Parathyroid adenoma (tissue), 2 donors: ENCODE data around the gene AKR1C4.
"Not testable (repeated sequence)": the region's sequence is repeated elsewhere in the genome, so short reads cannot be mapped to it uniquely, and the experiment has no call there.

Experiments
- H2AFZ ChIP-seq: fragments of 300-600 bp; sonication (generic); one replicate; pipeline ENCODE4 v1.7.0; 2017; ENCODE audit warnings: antibody characterized with exemption, mild to moderate bottlenecking
- H3K27ac ChIP-seq: fragments of 300-600 bp; sonication (generic); one replicate; pipeline ENCODE4 v1.7.0; 2017
- H3K27me3 ChIP-seq: fragments of 300-600 bp; sonication (generic); one replicate; pipeline ENCODE4 v1.7.0; 2017; ENCODE audit warnings: low read length; ENCODE audit not compliant: control insufficient read depth, insufficient read depth
- H3K36me3 ChIP-seq: fragments of 300-600 bp; sonication (generic); one replicate; pipeline ENCODE4 v1.7.0; 2017; ENCODE audit warnings: low read length; ENCODE audit not compliant: control insufficient read depth, insufficient read depth
- H3K4me1 ChIP-seq: fragments of 300-600 bp; sonication (generic); one replicate; pipeline ENCODE4 v1.7.0; 2017; ENCODE audit warnings: control low read depth
- H3K4me2 ChIP-seq: fragments of 300-600 bp; sonication (generic); one replicate; pipeline ENCODE4 v1.7.0; 2017; ENCODE audit warnings: low read length
- H3K4me3 ChIP-seq: fragments of 300-600 bp; sonication (generic); one replicate; pipeline ENCODE4 v1.7.0; 2017; ENCODE audit warnings: low read depth, low read length
- H3K79me2 ChIP-seq: fragments of 300-600 bp; sonication (generic); one replicate; pipeline ENCODE4 v1.7.0; 2017; ENCODE audit warnings: control low read depth
- H3K9ac ChIP-seq: fragments of 300-600 bp; sonication (generic); one replicate; pipeline ENCODE4 v1.7.0; 2017; ENCODE audit warnings: mild to moderate bottlenecking
- H3K9me3 ChIP-seq: fragments of 300-600 bp; sonication (generic); one replicate; pipeline ENCODE4 v1.7.0; 2017; ENCODE audit warnings: low read length; ENCODE audit not compliant: control insufficient read depth
- TF ChIP-seq, protein P1 (sequence below): fragments of 300-600 bp; sonication (generic); IDR thresholded peaks from one replicate; pipeline ENCODE4 v1.7.0; 2017; ENCODE audit warnings: antibody characterized with exemption, mild to moderate bottlenecking
- donor health status: primary hyperparathyroidism.

The AKR1C4 gene

DNA sequence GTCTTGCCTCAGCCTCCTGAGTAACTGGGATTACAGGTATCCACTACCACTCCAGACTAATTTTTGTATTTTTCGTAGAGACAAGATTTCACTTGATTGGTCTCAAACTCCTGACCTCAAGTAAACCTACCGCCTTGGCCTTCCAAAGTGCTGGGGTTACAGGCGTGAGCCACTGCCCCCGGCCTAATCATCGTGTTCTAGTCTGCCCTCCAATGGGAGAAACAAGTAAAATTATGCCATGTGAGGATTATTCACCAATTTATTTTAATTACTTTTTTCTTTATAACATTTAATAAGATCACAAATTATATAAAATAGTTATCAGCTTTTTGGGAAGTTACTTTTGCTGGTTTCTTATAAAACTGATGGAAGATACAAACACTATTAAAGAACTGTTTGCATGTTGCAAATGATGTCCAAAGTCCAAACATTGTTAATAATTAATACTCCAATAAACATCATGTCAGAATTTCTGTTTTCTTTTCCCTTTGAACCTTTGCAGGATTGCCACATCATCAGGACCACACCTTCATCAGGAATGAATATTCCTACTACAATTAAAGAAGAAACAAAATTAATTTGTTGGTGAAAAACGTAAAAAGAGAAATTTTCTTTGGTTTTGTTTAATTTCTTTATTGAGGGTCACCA lies 786 bp upstream of the AKR1C4 start:
- TF ChIP-seq, protein P1, sequence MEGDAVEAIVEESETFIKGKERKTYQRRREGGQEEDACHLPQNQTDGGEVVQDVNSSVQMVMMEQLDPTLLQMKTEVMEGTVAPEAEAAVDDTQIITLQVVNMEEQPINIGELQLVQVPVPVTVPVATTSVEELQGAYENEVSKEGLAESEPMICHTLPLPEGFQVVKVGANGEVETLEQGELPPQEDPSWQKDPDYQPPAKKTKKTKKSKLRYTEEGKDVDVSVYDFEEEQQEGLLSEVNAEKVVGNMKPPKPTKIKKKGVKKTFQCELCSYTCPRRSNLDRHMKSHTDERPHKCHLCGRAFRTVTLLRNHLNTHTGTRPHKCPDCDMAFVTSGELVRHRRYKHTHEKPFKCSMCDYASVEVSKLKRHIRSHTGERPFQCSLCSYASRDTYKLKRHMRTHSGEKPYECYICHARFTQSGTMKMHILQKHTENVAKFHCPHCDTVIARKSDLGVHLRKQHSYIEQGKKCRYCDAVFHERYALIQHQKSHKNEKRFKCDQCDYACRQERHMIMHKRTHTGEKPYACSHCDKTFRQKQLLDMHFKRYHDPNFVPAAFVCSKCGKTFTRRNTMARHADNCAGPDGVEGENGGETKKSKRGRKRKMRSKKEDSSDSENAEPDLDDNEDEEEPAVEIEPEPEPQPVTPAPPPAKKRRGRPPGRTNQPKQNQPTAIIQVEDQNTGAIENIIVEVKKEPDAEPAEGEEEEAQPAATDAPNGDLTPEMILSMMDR, result no peak
- Histone ChIP-seq H3K9ac (no peak overlapping the region), H3K4me2 (no peak overlapping the region), H3K4me1 (no peaks in the 10 kb centered on the region), H3K27ac (no peak overlapping the region), H3K36me3 (no peaks in the 10 kb centered on the region), H3K79me2 (no peaks in the 10 kb centered on the region), H3K27me3 (no peaks in the 10 kb centered on the region), H3K9me3 (no peaks in the 10 kb centered on the region), H3K4me3 (no peak overlapping the region), H2AFZ (no peak overlapping the region)

DNA sequence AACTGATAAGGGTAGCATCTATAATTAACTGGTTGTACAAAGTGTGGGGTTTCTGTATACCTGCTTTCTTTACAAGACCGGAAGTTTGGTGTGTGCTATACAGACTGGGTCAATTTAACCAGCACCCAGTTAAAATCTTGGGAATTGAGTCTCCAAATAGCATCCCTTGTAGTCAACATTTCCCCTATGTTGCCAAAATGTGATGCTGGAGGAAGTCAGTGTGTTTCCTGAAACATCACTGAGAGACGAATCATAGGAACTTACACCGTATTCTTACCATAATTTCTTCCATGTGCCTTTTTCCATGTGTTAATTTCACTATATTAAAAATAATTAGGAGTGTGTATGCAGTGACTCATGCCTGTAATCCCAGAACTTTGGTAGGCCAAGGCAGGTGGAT lies 1.7 kb downstream of the AKR1C4 start:
- Histone ChIP-seq H3K27me3 (no peaks in the 10 kb centered on the region), H3K79me2 (no peaks in the 10 kb centered on the region), H3K27ac (no peak overlapping the region), H3K4me1 (no peaks in the 10 kb centered on the region), H3K4me2 (no peak overlapping the region), H2AFZ (no peak overlapping the region), H3K9ac (no peak overlapping the region), H3K4me3 (no peak overlapping the region), H3K36me3 (no peaks in the 10 kb centered on the region), H3K9me3 (no peaks in the 10 kb centered on the region)
- TF ChIP-seq, protein P1, result no peak

DNA sequence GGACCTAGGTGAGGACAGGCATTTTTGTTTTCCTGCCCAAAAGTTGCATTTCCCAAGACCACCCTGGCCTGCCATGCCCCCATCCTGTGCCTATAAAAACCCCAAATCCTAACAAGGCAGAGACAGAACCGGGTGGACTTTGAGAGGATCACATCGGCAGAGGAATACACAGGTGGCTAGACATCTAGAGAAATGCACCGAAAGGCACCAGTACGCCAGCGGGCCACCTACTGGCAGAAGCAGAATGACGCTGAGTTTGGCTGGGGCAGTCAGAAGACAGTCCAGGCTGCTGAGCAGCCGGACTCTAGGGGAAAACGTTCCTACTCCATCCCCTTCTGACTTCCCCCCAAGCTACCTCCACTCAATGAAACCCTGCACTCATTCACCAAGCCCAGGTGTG lies 2.8 kb downstream of the AKR1C4 start:
- H3K4me2 ChIP-seq, result no peak overlapping the region
- no peaks in the 10 kb centered on the region for H3K4me1 ChIP-seq
- no peak overlapping the region for H3K27ac ChIP-seq
- no peaks in the 10 kb centered on the region for H3K36me3 ChIP-seq
- no peak overlapping the region for H3K9ac ChIP-seq
- H3K9me3 ChIP-seq, result no peaks in the 10 kb centered on the region
- no peak overlapping the region for H3K4me3 ChIP-seq
- no peak overlapping the region for H2AFZ ChIP-seq
- TF ChIP-seq, protein P1, result no peak
- H3K79me2 ChIP-seq, result no peaks in the 10 kb centered on the region
- H3K27me3 ChIP-seq, result no peaks in the 10 kb centered on the region

DNA sequence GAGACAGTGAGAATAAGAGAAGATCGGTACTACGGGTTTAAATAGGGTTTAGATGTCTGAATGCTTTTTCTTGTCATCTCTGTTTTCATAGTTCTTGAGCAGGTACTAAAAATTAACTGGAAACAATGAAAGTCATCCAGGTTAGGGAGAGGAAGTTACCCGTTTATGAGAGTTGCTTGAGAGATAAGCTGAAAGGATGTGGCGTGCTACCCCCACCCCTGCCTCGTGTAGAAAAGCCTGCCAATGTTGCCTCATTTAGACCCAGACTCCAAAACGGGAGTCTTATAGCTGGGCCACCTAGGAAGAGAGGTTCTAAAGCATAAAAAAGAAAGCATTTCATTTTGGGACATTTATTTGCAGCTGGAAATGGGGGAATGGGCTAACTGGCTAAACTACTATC lies 10.2 kb downstream of the AKR1C4 start:
- H3K27ac ChIP-seq, result no peak overlapping the region
- H3K27me3 ChIP-seq, result no peaks in the 10 kb centered on the region
- no peaks in the 10 kb centered on the region for H3K79me2 ChIP-seq
- H2AFZ ChIP-seq, result no peak overlapping the region
- H3K36me3 ChIP-seq, result no peaks in the 10 kb centered on the region
- no peaks in the 10 kb centered on the region for H3K9me3 ChIP-seq
- H3K4me1 ChIP-seq, result no peaks in the 10 kb centered on the region
- H3K9ac ChIP-seq, result no peak overlapping the region
- H3K4me3 ChIP-seq, result no peak overlapping the region
- TF ChIP-seq, protein P1, result no peak
- no peak overlapping the region for H3K4me2 ChIP-seq

DNA sequence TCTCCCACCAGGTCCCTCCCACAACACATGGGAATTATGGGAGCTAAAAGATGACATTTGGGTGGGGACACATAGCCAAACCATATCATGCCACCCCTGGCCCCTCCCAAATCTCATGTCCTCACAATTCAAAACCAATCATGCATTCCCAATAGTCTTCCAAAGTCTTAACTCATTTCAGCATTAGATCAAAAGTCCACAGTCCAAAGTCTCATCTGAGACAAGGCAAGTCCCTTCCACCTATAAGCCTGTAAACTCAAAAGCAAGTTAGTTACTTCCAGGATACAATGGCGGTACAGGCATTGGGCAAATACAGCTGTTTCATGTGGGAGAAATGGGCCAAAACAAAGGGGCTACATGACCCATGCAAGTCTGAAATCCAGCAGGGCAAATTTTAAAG lies 13.1 kb downstream of the AKR1C4 start:
- not testable (repeated sequence) for H3K27ac ChIP-seq, H3K9me3 ChIP-seq, H3K9ac ChIP-seq, H3K4me2 ChIP-seq, H2AFZ ChIP-seq, H3K4me3 ChIP-seq, H3K36me3 ChIP-seq, H3K79me2 ChIP-seq, H3K4me1 ChIP-seq, H3K27me3 ChIP-seq

DNA sequence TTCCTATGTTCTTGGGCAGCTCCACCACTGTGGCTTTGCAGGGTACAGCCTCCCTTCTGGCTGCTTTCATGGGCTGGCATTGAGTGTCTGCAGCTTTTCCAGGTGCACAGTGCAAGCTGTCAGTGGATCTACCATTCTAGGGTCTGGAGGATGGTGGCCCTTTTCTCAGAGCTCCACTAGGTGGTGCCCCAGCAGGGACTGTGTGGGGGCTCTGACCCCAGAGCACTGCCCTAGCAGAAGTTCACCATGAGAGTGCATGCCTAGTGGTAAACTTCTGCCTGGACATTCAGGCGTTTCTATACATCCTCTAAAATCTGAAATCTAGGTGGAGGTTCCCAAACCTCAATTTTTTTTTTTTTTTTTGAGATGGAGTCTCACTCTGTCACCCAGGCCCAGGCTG lies 13.6 kb downstream of the AKR1C4 start:
- not testable (repeated sequence) for H3K4me1 ChIP-seq, H3K9me3 ChIP-seq, H3K4me2 ChIP-seq, H3K27me3 ChIP-seq, H2AFZ ChIP-seq, H3K4me3 ChIP-seq, H3K27ac ChIP-seq, H3K9ac ChIP-seq, H3K79me2 ChIP-seq, H3K36me3 ChIP-seq
